Measurements from ENCODE around the gene RFX2. TPM values are rescaled to one million over a fixed set of nuclear protein-coding genes. Genes with fewer than 3 reads are reported as not detected.

Gene RFX2
- total RNA-seq, 1 donor from 2014 or later: 6.2 TPM

GRCh38 chr19:6062961-6063575 lies 47.2 kb downstream of the RFX2 start:
- peak overlapping the region; percentile 95 for H3K27ac Mint-ChIP-seq
- no peaks in the 10 kb centered on the region for H3K9me3 ChIP-seq (ENCODE audit: low read depth)
- H3K36me3 ChIP-seq: no peaks in the 10 kb centered on the region
- H3K4me1 Mint-ChIP-seq: peaks cover 78% of the 10 kb centered on the region
- peaks cover 15% of the 10 kb centered on the region for H3K9me3 Mint-ChIP-seq
- H3K4me2 ChIP-seq: no peak overlapping the region
- H4K20me1 ChIP-seq (ENCODE audit: low read depth): peaks cover 9% of the 10 kb centered on the region
- H3F3A ChIP-seq (ENCODE audit: low read depth): peaks cover 7% of the 10 kb centered on the region
- H3K27ac ChIP-seq: no peak overlapping the region
- peaks cover 14% of the 10 kb centered on the region for H3K4me1 ChIP-seq
- no peak for TF ChIP-seq EZH2 (IDR thresholded peaks at IDR 0.05)
- TF ChIP-seq EZH2phosphoT487 (IDR thresholded peaks at IDR 0.05): no peak
- TF ChIP-seq, protein P1, sequence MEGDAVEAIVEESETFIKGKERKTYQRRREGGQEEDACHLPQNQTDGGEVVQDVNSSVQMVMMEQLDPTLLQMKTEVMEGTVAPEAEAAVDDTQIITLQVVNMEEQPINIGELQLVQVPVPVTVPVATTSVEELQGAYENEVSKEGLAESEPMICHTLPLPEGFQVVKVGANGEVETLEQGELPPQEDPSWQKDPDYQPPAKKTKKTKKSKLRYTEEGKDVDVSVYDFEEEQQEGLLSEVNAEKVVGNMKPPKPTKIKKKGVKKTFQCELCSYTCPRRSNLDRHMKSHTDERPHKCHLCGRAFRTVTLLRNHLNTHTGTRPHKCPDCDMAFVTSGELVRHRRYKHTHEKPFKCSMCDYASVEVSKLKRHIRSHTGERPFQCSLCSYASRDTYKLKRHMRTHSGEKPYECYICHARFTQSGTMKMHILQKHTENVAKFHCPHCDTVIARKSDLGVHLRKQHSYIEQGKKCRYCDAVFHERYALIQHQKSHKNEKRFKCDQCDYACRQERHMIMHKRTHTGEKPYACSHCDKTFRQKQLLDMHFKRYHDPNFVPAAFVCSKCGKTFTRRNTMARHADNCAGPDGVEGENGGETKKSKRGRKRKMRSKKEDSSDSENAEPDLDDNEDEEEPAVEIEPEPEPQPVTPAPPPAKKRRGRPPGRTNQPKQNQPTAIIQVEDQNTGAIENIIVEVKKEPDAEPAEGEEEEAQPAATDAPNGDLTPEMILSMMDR (IDR thresholded peaks at IDR 0.05): no peak
- H3K36me3 Mint-ChIP-seq: peaks cover 34% of the 10 kb centered on the region
- no peak overlapping the region for H2AFZ ChIP-seq (replicated peaks)
- H3K4me3 Mint-ChIP-seq: no peak overlapping the region
- H3K9ac ChIP-seq: no peak overlapping the region
- H3K4me3 ChIP-seq: no peak overlapping the region
- H3K79me2 ChIP-seq (ENCODE audit: low read depth): no peaks in the 10 kb centered on the region
- no peak for DNase-seq (ENCODE audit: low spot score)
- peaks cover 8% of the 10 kb centered on the region for H3K27me3 Mint-ChIP-seq (ENCODE audit: insufficient read depth, low read depth)
- peaks cover 7% of the 10 kb centered on the region for H3K27me3 ChIP-seq

DNA sequence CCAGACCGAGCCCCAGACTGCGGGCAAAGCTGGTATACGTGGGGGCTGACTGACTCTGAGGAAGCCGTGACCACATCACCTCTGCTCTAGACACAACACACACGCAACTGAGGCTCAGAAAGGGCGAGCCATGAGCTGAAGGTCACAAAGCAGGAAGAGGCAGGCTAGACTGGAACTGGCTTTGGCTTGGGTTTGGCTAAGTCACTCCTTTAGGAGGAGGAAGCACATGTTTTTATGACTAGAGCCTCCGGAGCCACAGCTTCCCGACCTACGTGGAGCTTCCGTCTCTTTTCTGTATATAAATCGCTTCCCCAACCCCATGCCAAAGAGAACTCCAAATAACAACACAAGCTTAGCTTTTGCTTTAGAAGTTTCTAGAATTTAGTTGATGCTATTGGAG lies 48.0 kb downstream of the RFX2 start:
- no peaks in the 10 kb centered on the region for H3K79me2 ChIP-seq (ENCODE audit: low read depth)
- H2AFZ ChIP-seq (replicated peaks): no peak overlapping the region
- Mint-ChIP-seq H3K4me1 (peaks cover 78% of the 10 kb centered on the region), H3K9me3 (peaks cover 15% of the 10 kb centered on the region), H3K36me3 (peaks cover 38% of the 10 kb centered on the region), H3K4me3 (no peak overlapping the region), H3K27me3 (ENCODE audit: insufficient read depth, low read depth) (peaks cover 8% of the 10 kb centered on the region), H3K27ac (peak overlapping the region; percentile 52)
- peaks cover 7% of the 10 kb centered on the region for H3K27me3 ChIP-seq
- H3K27ac ChIP-seq: no peak overlapping the region
- H4K20me1 ChIP-seq (ENCODE audit: low read depth): peaks cover 9% of the 10 kb centered on the region
- H3K4me3 ChIP-seq: no peak overlapping the region
- no peak overlapping the region for H3K4me2 ChIP-seq
- no peak overlapping the region for H3K9ac ChIP-seq
- TF ChIP-seq, protein P1 (IDR thresholded peaks at IDR 0.05): no peak
- TF ChIP-seq EZH2phosphoT487 (IDR thresholded peaks at IDR 0.05): no peak
- no peak for TF ChIP-seq EZH2 (IDR thresholded peaks at IDR 0.05)
- no peak for DNase-seq (ENCODE audit: low spot score)
- H3F3A ChIP-seq (ENCODE audit: low read depth): peaks cover 5% of the 10 kb centered on the region
- H3K36me3 ChIP-seq: no peaks in the 10 kb centered on the region
- no peaks in the 10 kb centered on the region for H3K9me3 ChIP-seq (ENCODE audit: low read depth)
- peaks cover 13% of the 10 kb centered on the region for H3K4me1 ChIP-seq

DNA sequence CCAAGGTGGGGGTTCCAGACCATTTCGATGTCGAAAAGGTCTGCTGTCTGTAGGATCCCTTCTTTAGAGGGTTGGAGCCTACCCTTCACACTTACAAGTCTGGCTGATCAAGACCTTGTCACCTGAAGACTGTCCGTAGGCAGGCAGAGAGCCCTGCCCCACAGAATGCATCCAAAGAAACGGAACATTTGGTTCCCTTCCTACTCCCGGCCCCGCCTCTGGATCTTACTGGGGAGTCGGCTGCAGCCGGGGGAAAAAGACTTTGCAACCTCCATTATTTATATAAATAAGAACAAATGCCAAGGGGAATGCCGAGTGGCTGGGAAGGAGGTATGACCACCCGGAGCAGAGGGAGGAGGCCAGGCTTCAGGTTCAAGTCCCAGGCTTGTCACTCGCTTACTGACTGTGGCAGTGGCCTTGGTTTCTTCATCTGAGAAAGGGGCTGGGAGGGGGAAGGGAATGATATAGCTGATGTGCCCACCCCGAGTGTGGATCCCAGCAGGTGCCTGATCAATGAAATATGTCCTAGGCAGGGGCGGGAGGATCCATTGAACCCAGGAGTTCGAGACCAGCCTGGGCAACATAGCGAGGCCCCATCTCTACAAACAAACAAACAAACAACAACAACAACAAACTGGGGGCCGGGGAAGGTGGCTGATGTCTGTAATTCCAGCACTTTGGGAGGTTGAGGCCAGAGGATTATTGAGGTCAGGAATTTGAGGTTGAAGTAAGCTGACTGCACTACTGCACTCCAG lies 48.7 kb downstream of the RFX2 start:
- Mint-ChIP-seq H3K27ac (peak overlapping the region; percentile 67), H3K4me1 (peaks cover 78% of the 10 kb centered on the region), H3K9me3 (peaks cover 15% of the 10 kb centered on the region), H3K36me3 (peaks cover 41% of the 10 kb centered on the region), H3K27me3 (ENCODE audit: insufficient read depth, low read depth) (peaks cover 8% of the 10 kb centered on the region), H3K4me3 (no peak overlapping the region)
- no peak overlapping the region for H3K9ac ChIP-seq
- H4K20me1 ChIP-seq (ENCODE audit: low read depth): peaks cover 5% of the 10 kb centered on the region
- peaks cover 7% of the 10 kb centered on the region for H3K27me3 ChIP-seq
- no peaks in the 10 kb centered on the region for H3F3A ChIP-seq (ENCODE audit: low read depth)
- TF ChIP-seq EZH2phosphoT487 (IDR thresholded peaks at IDR 0.05): no peak
- TF ChIP-seq EZH2 (IDR thresholded peaks at IDR 0.05): no peak
- TF ChIP-seq, protein P1 (IDR thresholded peaks at IDR 0.05): no peak
- no peak overlapping the region for H3K4me3 ChIP-seq
- H3K9me3 ChIP-seq (ENCODE audit: low read depth): no peaks in the 10 kb centered on the region
- no peak overlapping the region for H2AFZ ChIP-seq (replicated peaks)
- peaks cover 8% of the 10 kb centered on the region for H3K4me1 ChIP-seq
- DNase-seq (ENCODE audit: low spot score): no peak
- no peaks in the 10 kb centered on the region for H3K36me3 ChIP-seq
- no peak overlapping the region for H3K4me2 ChIP-seq
- H3K79me2 ChIP-seq (ENCODE audit: low read depth): no peaks in the 10 kb centered on the region
- H3K27ac ChIP-seq: no peak overlapping the region
